ENCODE data around the gene MTR. TPM values are rescaled to one million over a fixed set of nuclear protein-coding genes. Genes with fewer than 3 reads are reported as not detected.

The MTR gene
- total and polyA plus RNA-seq, 2 experiments from 2014 or later: 17.2 to 25.9 TPM

- Histone ChIP-seq H3K9ac (no peak overlapping the region), H3K27me3 (replicated peaks; ENCODE audit: insufficient read depth) (no peaks in the 10 kb centered on the region), H2AFZ (no peak overlapping the region), H3F3A (ENCODE audit: insufficient read depth) (no peaks in the 10 kb centered on the region), H3K79me2 (ENCODE audit: insufficient read depth) (peaks cover 99% of the 10 kb centered on the region), H3K4me2 (ENCODE audit: unreplicated experiment) (no peak overlapping the region), H3K4me3 (no peak overlapping the region), H3K9me3 (ENCODE audit: low read depth) (no peaks in the 10 kb centered on the region), H3K9me2 (ENCODE audit: insufficient read depth) (no peaks in the 10 kb centered on the region), H3K36me3 (ENCODE audit: low read depth) (peaks cover 6% of the 10 kb centered on the region; the same call in 1 of the 2 replicates), H3K27ac (no peak overlapping the region), H4K20me1 (ENCODE audit: insufficient read depth) (0 out of 2 replicates have a peak, but pooled peaks cover 7% of the 10 kb centered on the region), H3K4me1 (ENCODE audit: insufficient read depth) (peaks cover 8% of the 10 kb centered on the region; the same call in 1 of the 2 replicates)
- 97 to 98% methylated on average over 3 of the region's 3 CpGs for WGBS, 2 experiments (ENCODE audit: low coverage in 1 of 2, low lambda C conversion rate in 2 of 2, missing lambda C conversion rate in 2 of 2)
- TF ChIP-seq EZH2 (IDR thresholded peaks at IDR 0.05; ENCODE audit: insufficient read depth, poor library complexity, severe bottlenecking) (no peak), EZH2phosphoT487 (IDR thresholded peaks at IDR 0.05; ENCODE audit: insufficient read depth, low read depth) (no peak)
- no peak for DNase-seq
- in situ Hi-C loops (cut with MboI): no loop called here
Observed at GRCh38 chr1:236802264-236802663, 7.2 kb downstream of the MTR start.

DNA sequence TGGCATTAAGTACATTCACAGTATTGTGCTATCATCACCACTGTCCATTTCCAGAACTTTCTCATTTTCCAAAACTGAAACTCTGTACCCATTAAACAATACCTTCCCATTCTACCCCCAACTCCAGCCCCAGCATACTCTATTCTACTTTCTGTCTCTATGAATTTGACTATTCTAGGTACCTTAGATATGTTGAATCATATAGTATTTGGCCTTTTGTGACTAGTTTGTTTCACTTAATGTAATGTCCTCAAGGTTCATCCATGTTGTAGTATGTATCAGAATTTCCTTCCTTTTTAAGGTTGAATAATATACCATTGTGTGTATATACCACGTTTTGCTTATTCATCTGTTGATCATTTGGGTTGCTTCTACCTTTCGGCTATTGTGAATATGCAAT lies 11.5 kb downstream of the MTR start:
- Histone ChIP-seq H3K79me2 (ENCODE audit: insufficient read depth) (peaks cover 81% of the 10 kb centered on the region), H3K4me1 (ENCODE audit: insufficient read depth) (no peaks in the 10 kb centered on the region), H3K9me2 (ENCODE audit: insufficient read depth) (no peaks in the 10 kb centered on the region), H3K9ac (no peak overlapping the region), H3K9me3 (ENCODE audit: low read depth) (no peaks in the 10 kb centered on the region), H3F3A (ENCODE audit: insufficient read depth) (no peaks in the 10 kb centered on the region), H3K36me3 (ENCODE audit: low read depth) (peaks cover 14% of the 10 kb centered on the region; the same call in 1 of the 2 replicates), H3K4me2 (ENCODE audit: unreplicated experiment) (no peak overlapping the region), H2AFZ (no peak overlapping the region), H4K20me1 (ENCODE audit: insufficient read depth) (0 out of 2 replicates have a peak, but pooled peaks cover 4% of the 10 kb centered on the region), H3K27ac (no peak overlapping the region), H3K4me3 (no peak overlapping the region), H3K27me3 (replicated peaks; ENCODE audit: insufficient read depth) (no peaks in the 10 kb centered on the region)
- 95 to 100% methylated on average over 2 of the region's 2 CpGs for WGBS, 2 experiments (ENCODE audit: low coverage in 1 of 2, low lambda C conversion rate in 2 of 2, missing lambda C conversion rate in 2 of 2)
- DNase-seq: no peak
- TF ChIP-seq EZH2phosphoT487 (IDR thresholded peaks at IDR 0.05; ENCODE audit: insufficient read depth, low read depth) (no peak), EZH2 (IDR thresholded peaks at IDR 0.05; ENCODE audit: insufficient read depth, poor library complexity, severe bottlenecking) (no peak)
- in situ Hi-C loops (cut with MboI): no loop called here

- Histone ChIP-seq H3K79me2 (ENCODE audit: insufficient read depth) (peaks cover 68% of the 10 kb centered on the region), H3F3A (ENCODE audit: insufficient read depth) (no peaks in the 10 kb centered on the region), H3K4me3 (no peak overlapping the region), H4K20me1 (ENCODE audit: insufficient read depth) (no peaks in the 10 kb centered on the region), H3K9me2 (ENCODE audit: insufficient read depth) (no peaks in the 10 kb centered on the region), H3K27ac (no peak overlapping the region), H2AFZ (no peak overlapping the region), H3K4me1 (ENCODE audit: insufficient read depth) (no peaks in the 10 kb centered on the region), H3K27me3 (replicated peaks; ENCODE audit: insufficient read depth) (no peaks in the 10 kb centered on the region), H3K9me3 (ENCODE audit: low read depth) (no peaks in the 10 kb centered on the region), H3K4me2 (ENCODE audit: unreplicated experiment) (no peak overlapping the region), H3K9ac (no peak overlapping the region), H3K36me3 (ENCODE audit: low read depth) (peaks cover 20% of the 10 kb centered on the region)
- TF ChIP-seq EZH2phosphoT487 (IDR thresholded peaks at IDR 0.05; ENCODE audit: insufficient read depth, low read depth) (no peak), EZH2 (IDR thresholded peaks at IDR 0.05; ENCODE audit: insufficient read depth, poor library complexity, severe bottlenecking) (no peak)
- WGBS, 2 experiments (ENCODE audit: low coverage in 1 of 2, low lambda C conversion rate in 2 of 2, missing lambda C conversion rate in 2 of 2): 94 to 100% methylated on average over 2 of the region's 2 CpGs
- no peak for DNase-seq
- in situ Hi-C loops (cut with MboI): no loop called here
Observed at GRCh38 chr1:236808005-236808404, 12.9 kb downstream of the MTR start.

- H4K20me1 ChIP-seq (ENCODE audit: insufficient read depth): no peaks in the 10 kb centered on the region
- 80 to 81% methylated on average over 8 of the region's 8 CpGs for WGBS, 2 experiments (ENCODE audit: low coverage in 1 of 2, low lambda C conversion rate in 2 of 2, missing lambda C conversion rate in 2 of 2)
- H3K9me3 ChIP-seq (ENCODE audit: low read depth): no peaks in the 10 kb centered on the region
- in situ Hi-C loops (cut with MboI): no loop called here
- peaks cover 61% of the 10 kb centered on the region for H3K79me2 ChIP-seq (ENCODE audit: insufficient read depth)
- no peaks in the 10 kb centered on the region for H3K27me3 ChIP-seq (replicated peaks; ENCODE audit: insufficient read depth)
- H2AFZ ChIP-seq: no peak overlapping the region
- no peak for DNase-seq
- no peaks in the 10 kb centered on the region for H3K9me2 ChIP-seq (ENCODE audit: insufficient read depth)
- no peak overlapping the region for H3K27ac ChIP-seq
- H3K4me3 ChIP-seq: no peak overlapping the region
- H3K4me2 ChIP-seq (ENCODE audit: unreplicated experiment): no peak overlapping the region
- no peak overlapping the region for H3K9ac ChIP-seq
- peaks cover 27% of the 10 kb centered on the region for H3K36me3 ChIP-seq (ENCODE audit: low read depth)
- H3F3A ChIP-seq (ENCODE audit: insufficient read depth): no peaks in the 10 kb centered on the region
- TF ChIP-seq EZH2 (IDR thresholded peaks at IDR 0.05; ENCODE audit: insufficient read depth, poor library complexity, severe bottlenecking) (no peak), EZH2phosphoT487 (IDR thresholded peaks at IDR 0.05; ENCODE audit: insufficient read depth, low read depth) (no peak)
- H3K4me1 ChIP-seq (ENCODE audit: insufficient read depth): no peaks in the 10 kb centered on the region
Observed at GRCh38 chr1:236808564-236809130, 13.6 kb downstream of the MTR start.
